IPS-20b (cell line): ENCODE measurements around the gene DNAJB7.
A peak's percentile ranks its signal among the peaks of the same experiment; 100 is the strongest.
"Not testable (repeated sequence)": the region's sequence is repeated elsewhere in the genome, so short reads cannot be mapped to it uniquely, and the experiment has no call there.

ENCODE experiments used
- H3K27ac ChIP-seq: one replicate; pipeline ENCODE4 v1.5.1; 2013; ENCODE audit warnings: low read length
- H3K27me3 ChIP-seq: 2 replicates; pipeline ENCODE4 v1.6.1; 2013; ENCODE audit warnings: mild to moderate bottlenecking, low read length, inconsistent platforms; ENCODE audit not compliant: insufficient read depth
- H3K36me3 ChIP-seq: 2 replicates; pipeline ENCODE4 v1.6.1; 2013; ENCODE audit warnings: low read depth, mild to moderate bottlenecking, inconsistent platforms, low read length, moderate library complexity; ENCODE audit not compliant: insufficient read depth
- H3K4me1 ChIP-seq: 2 replicates; pipeline ENCODE4 v1.6.1; 2013; ENCODE audit warnings: mild to moderate bottlenecking, control low read depth, inconsistent platforms, low read length, moderate library complexity; ENCODE audit not compliant: insufficient read depth
- H3K4me3 ChIP-seq: 2 replicates; pipeline ENCODE4 v1.5.1; 2013; ENCODE audit warnings: mild to moderate bottlenecking, low read length, inconsistent platforms
- H3K9ac ChIP-seq: 2 replicates; pipeline ENCODE4 v1.6.1; 2013; ENCODE audit warnings: low read depth, mild to moderate bottlenecking, inconsistent platforms, low read length, moderate library complexity
- H3K9me3 ChIP-seq: 2 replicates; pipeline ENCODE4 v1.6.1; 2013; ENCODE audit warnings: mild to moderate bottlenecking, low read depth, low read length, inconsistent platforms; ENCODE audit not compliant: insufficient read depth

Gene DNAJB7

DNA sequence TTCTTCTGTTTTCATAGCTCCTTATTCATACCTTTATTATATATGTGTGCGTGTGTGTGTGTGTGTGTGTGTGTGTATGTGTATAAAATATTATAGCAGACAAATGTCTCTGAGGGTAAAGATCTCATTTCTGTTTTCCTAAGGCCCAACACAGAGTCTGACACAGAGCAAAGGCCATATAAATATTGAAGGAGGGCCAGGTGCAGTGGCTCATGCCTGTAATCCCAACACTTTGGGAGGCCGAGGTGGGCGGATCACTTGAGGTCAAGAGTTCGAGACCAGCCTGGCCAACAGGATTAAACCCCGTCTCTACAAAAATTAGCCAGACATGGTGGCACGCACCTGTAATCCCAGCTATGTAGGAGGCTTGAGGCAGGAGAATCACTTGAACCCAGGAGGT lies 6.5 kb upstream of the DNAJB7 start:
- not testable (repeated sequence) for H3K27ac ChIP-seq, H3K9me3 ChIP-seq, H3K27me3 ChIP-seq, H3K4me3 ChIP-seq, H3K4me1 ChIP-seq, H3K9ac ChIP-seq
- peaks cover 16% of the 10 kb centered on the region for H3K36me3 ChIP-seq

DNA sequence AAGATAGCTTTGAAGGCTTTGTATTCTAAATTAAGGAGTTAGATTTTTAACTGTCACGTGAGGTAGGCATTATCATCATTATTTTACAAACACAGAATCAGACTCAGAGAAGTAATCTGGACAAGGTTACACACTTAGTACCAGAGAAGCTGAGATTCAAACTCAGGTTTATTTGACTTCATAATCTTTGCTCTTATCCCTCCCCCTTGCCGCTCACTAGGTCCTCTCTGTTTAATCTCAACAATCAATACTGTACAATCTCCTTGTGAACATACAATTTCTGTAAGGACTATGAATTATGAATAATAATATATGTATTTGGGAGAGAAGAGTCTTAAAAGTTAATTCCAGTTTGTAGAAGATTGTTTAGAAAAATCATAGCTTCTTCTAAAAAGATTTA lies 5.2 kb upstream of the DNAJB7 start:
- no peaks in the 10 kb centered on the region for H3K9me3 ChIP-seq
- no peak overlapping the region for H3K27ac ChIP-seq
- no peak overlapping the region for H3K4me3 ChIP-seq
- H3K4me1 ChIP-seq: no peaks in the 10 kb centered on the region
- 0 out of 2 replicates have a peak overlapping the region, but pooled peaks have one; percentile 21 for H3K9ac ChIP-seq
- H3K36me3 ChIP-seq: peaks cover 16% of the 10 kb centered on the region
- no peaks in the 10 kb centered on the region for H3K27me3 ChIP-seq

DNA sequence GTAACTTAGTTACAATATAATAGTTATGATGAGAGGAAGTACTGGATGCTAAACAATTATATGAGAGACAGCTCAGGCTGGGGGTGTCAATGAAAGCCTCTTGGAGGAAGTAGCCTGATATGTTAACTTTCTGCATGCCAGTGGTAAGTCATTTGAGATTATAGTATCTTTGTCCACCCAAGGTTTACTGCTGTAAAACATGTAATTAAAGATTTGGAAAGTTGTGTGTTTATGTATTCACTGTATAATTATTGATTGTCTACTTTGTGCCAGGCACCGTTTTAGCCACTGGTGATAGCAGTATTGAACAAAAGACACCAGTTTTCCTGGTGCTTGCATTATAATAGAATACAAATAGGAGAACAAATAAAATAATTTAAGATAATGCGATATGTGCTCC lies 624 bp upstream of the DNAJB7 start:
- Histone ChIP-seq H3K4me3 (no peak overlapping the region), H3K27me3 (no peaks in the 10 kb centered on the region), H3K9ac (no peak overlapping the region), H3K36me3 (peaks cover 9% of the 10 kb centered on the region; the same call in 1 of the 2 replicates), H3K9me3 (no peaks in the 10 kb centered on the region), H3K4me1 (peaks cover 6% of the 10 kb centered on the region; the same call in 1 of the 2 replicates), H3K27ac (no peak overlapping the region)

DNA sequence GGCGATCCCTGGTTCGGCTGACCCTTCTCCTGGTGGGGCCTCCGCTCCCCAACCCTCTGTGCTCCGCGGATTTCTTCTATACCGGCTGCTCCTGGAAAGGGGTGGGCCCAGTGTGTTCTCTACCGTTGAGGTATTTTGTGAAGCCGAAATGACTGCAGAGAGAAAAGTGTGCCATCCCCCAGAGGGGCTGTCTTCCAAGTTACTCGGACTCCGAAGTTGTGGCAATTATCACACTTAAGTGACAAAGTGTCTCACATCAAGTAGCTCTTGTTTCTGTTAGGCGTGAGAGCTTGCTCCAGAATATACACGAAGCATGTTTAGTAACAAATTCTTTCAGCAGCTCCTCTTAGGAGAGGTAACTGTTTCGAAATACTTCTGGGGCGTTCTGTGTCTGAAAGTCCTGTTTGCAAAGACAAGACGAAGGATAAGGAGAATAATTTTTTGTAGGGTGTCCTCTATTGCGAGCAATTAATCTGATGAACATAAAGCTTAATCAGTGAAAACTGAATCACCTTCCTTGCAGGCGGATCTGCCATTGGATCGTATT lies 4.5 kb downstream of the DNAJB7 start:
- no peaks in the 10 kb centered on the region for H3K9me3 ChIP-seq
- H3K9ac ChIP-seq: peak overlapping the region; percentile 99
- H3K36me3 ChIP-seq: peaks cover 26% of the 10 kb centered on the region
- H3K4me1 ChIP-seq: peaks cover 20% of the 10 kb centered on the region; the same call in 1 of the 2 replicates
- no peaks in the 10 kb centered on the region for H3K27me3 ChIP-seq
- peak overlapping the region; percentile 69 for H3K27ac ChIP-seq
- peak overlapping the region; percentile 100 for H3K4me3 ChIP-seq

DNA sequence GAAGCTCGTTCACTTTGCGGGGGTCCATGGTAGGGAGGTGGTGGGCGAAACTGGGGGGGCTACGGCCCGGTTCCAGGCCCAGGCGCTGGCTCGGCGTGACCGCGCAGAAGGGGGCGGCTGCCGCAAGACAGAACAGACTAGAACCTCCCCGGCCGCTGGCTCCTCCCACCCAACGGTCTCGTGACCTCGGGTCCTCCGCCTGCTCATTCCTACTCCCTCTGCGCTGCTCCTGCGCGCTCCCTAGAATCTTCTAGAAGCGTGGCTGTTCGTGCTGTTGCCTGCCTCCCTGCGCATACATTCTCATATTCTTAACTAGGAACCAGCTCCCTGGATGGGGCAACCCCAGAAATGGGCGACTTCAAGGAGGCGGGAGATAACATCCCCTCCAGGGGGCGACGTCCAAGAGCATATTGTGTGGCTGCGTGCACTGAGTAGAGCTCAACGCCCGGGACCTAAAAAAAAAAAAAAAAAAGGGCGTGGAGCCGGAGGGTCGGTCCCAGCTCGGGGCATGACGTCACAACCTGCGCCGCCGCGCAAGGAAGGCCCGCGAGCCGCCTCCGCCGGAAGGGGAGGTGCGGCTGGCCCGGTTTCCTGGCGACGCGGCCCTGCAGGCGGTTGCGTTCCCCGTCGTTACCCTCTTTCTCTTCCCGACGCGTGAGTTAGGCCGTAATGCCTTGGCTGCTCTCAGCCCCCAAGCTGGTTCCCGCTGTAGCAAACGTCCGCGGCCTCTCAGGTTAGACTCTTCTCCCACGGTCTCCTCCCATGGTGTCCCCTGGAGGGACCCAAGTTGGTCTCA lies 5.2 kb downstream of the DNAJB7 start, which contains the start of the genes ST13 and XPNPEP3:
TSS of gene ST13 (minus strand) at position 127 of the 796 bp plus-strand sequence. CDS start at position 28, 99 bp downstream.
TSS of gene XPNPEP3 (plus strand) at position 636 of the 796 bp plus-strand sequence. CDS start at position 670, 34 bp downstream.
- peak within 1 kb of the TSS; percentile 99 for H3K9ac ChIP-seq
- peaks cover 20% of the 10 kb centered on the region; the same call in 1 of the 2 replicates for H3K4me1 ChIP-seq
- H3K27ac ChIP-seq: peak within 1 kb of the TSS; percentile 100
- H3K4me3 ChIP-seq: peak within 1 kb of the TSS; percentile 100
- H3K9me3 ChIP-seq: no peaks in the 10 kb centered on the region
- H3K27me3 ChIP-seq: no peaks in the 10 kb centered on the region
- peaks cover 32% of the 10 kb centered on the region for H3K36me3 ChIP-seq

DNA sequence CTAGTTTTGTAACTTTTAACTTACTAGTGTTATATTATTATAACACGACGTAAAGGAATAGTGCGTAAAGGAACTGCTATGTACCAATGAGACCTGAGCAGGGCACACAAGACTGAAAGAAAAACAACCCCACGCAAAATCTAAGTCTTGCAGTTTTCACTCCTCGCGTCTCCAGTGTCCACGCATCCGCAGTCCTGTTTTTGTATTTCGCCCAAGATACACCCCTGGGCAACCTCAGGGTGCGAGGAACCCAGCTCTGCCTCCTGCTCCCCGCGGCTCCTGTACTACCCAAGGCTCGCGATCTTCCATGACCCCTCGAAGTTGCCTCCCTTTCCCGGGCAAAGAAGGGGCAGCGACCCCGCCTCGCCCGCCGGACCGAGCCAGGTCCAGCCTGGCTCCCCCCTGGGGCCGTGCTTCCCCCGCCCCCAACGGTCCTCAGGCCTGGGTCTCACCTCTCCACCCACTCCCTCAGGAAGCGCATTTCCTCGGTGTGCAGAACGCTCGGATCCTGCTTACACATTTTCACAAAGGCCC lies 5.9 kb downstream of the DNAJB7 start:
- Histone ChIP-seq H3K36me3 (peaks cover 30% of the 10 kb centered on the region), H3K27me3 (no peaks in the 10 kb centered on the region), H3K9ac (peak overlapping the region; percentile 99), H3K9me3 (no peaks in the 10 kb centered on the region), H3K4me3 (peak overlapping the region; percentile 100), H3K27ac (peak overlapping the region; percentile 44), H3K4me1 (peaks cover 20% of the 10 kb centered on the region; the same call in 1 of the 2 replicates)

DNA sequence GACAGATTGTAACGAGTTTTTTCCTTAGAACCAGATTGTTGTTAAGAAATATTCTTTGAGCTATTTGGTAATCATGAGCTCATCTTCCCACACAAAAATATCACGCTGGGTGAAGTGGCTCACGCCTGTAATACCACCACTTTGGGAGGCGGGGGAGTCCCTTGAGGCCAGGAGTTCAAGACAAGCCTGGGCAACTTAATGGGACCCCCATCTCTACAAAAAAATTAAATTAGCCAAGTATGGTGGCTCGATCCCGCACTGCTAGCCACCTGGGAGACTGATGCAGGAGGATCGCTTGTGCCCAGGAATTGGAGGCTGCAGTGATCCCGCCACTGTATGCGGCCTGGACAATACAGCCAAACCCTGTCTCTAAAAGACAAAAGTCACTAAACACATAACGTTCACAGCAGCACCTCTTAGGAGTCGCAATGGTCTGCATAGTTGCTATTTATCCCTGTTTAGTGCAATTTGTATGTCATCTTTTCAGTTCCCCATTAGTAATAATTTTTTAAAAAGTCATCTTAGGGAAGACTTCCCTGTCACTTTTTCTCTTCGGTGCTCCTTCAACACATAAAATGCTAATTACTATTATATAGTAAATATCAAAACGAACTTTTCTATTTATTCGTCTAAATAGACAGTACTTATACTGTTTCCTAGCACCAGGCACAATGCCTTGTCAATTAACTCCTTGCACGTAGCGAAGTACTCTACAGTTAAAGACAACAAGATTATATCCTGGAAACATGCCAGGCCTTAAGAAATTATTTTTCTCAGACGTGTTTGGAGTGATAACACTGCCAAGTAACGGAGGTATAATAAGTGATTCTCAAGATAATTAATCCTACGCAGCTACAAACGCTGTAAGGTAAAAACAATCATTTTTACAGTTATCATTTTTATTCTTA lies 6.6 kb downstream of the DNAJB7 start:
- H3K27ac ChIP-seq: peak overlapping the region; percentile 44
- peak overlapping the region; percentile 99 for H3K9ac ChIP-seq
- peaks cover 20% of the 10 kb centered on the region; the same call in 1 of the 2 replicates for H3K4me1 ChIP-seq
- no peaks in the 10 kb centered on the region for H3K9me3 ChIP-seq
- peak overlapping the region; percentile 100 for H3K4me3 ChIP-seq
- peaks cover 34% of the 10 kb centered on the region for H3K36me3 ChIP-seq
- no peaks in the 10 kb centered on the region for H3K27me3 ChIP-seq

DNA sequence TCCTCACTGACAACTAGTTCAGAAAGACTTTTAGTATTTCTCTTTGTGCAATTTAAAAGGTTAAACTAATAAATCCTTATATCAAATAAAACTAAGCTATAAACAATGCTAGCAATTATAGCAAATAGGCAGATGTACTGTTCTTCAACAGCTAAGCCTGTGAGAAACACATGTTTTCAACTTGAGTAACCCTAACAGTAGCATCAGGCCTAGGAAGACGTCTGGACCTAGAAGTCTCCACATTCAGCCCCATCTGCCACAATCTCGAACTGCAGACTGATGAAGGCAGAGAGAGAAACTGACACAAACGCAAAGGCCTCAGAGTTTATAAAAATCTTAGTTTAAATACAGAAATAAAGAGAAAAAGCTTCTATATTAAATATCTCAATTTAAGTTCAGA lies 8.0 kb downstream of the DNAJB7 start:
- Histone ChIP-seq H3K27ac (no peak overlapping the region), H3K9me3 (no peaks in the 10 kb centered on the region), H3K9ac (peak overlapping the region; percentile 99; the same call in 1 of the 2 replicates), H3K27me3 (no peaks in the 10 kb centered on the region), H3K4me3 (peak overlapping the region; percentile 100), H3K4me1 (peaks cover 20% of the 10 kb centered on the region; the same call in 1 of the 2 replicates), H3K36me3 (peaks cover 48% of the 10 kb centered on the region)

DNA sequence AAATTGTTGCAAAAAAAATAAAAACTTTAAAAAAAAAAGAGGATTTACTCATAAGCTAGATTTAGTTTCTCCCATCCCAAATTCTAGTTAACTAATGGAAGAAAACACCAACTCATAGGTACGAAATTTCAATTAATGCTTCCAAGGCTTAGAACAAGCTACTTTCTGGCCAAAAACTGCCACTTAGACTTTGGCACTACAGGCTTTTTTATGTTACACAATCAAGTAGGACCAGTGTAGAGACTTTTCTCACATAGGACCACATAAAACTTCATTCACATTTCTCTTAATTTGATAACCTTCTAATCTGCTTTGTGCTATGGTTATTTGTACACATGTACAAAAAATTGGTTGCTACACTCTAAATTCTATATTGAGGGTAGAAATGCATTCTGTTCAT lies 8.6 kb downstream of the DNAJB7 start:
- H3K27ac ChIP-seq: no peak overlapping the region

DNA sequence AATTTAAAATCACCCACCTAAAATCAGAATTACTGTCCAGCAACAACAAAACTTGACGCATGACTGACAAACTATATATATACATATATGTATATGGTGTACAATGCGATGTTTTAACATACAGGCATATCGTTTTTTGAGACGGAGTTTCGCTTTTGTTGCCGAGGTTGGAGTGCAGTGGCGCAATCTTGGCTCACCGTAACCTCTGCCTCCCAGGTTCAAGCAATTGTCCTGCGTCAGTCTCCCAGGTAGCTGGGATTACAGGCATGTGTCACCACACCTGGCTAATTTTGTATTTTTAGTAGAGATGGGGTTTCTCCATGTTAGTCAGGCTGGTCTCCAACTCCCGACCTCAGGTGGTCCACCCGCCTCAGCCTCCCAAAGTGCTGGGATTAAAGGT lies 16.1 kb downstream of the DNAJB7 start:
- H3K4me3 ChIP-seq: not testable (repeated sequence)
- peaks cover 100% of the 10 kb centered on the region for H3K36me3 ChIP-seq

More for the DNA sequence above, 8.6 kb downstream of the DNAJB7 start:
- no peaks in the 10 kb centered on the region for H3K9me3 ChIP-seq
- peak overlapping the region; percentile 99; the same call in 1 of the 2 replicates for H3K9ac ChIP-seq
- peaks cover 54% of the 10 kb centered on the region for H3K36me3 ChIP-seq
- peak overlapping the region; percentile 100; the same call in 1 of the 2 replicates for H3K4me3 ChIP-seq
- H3K4me1 ChIP-seq: peaks cover 20% of the 10 kb centered on the region; the same call in 1 of the 2 replicates
- no peaks in the 10 kb centered on the region for H3K27me3 ChIP-seq

DNA sequence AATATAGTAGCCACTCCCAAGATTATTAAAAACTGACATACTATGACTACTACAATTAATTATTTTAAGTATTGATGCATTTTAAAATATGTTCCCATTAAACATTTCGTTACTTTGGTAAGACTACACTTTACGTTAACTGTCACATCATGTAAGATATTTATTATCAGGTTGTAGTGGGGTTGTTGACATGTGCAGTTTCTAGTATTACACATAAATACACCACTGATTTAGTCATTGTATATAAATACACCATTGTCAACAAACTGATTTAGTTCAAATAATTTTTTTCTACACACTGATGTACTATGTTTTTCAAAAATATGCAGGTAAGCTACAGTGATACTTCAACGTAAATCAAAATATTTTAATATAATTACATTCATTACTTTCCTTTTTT lies 17.0 kb downstream of the DNAJB7 start:
- H3K9ac ChIP-seq: no peak overlapping the region
- H3K9me3 ChIP-seq: no peaks in the 10 kb centered on the region
- H3K4me3 ChIP-seq: no peak overlapping the region
- H3K27me3 ChIP-seq: no peaks in the 10 kb centered on the region
- no peak overlapping the region for H3K27ac ChIP-seq
- H3K36me3 ChIP-seq: peaks cover 100% of the 10 kb centered on the region
- no peaks in the 10 kb centered on the region for H3K4me1 ChIP-seq

More for the DNA sequence above, 16.1 kb downstream of the DNAJB7 start:
- H3K4me1 ChIP-seq, H3K9me3 ChIP-seq, H3K27me3 ChIP-seq, H3K27ac ChIP-seq, H3K9ac ChIP-seq: not testable (repeated sequence)
